NCI-H2107 treated with DMSO at 0.1 percent for 48 hours (cell line): ENCODE data around the gene CHRNA4.
"Not testable (repeated sequence)": the region's sequence is repeated elsewhere in the genome, so short reads cannot be mapped to it uniquely, and the experiment has no call there.

Experiments
- DNase-seq: peaks from one replicate; lab custom pipeline; 2025; ENCODE audit not compliant: unreplicated experiment; lab: John Stamatoyannopoulos, UW

The CHRNA4 gene

DNA sequence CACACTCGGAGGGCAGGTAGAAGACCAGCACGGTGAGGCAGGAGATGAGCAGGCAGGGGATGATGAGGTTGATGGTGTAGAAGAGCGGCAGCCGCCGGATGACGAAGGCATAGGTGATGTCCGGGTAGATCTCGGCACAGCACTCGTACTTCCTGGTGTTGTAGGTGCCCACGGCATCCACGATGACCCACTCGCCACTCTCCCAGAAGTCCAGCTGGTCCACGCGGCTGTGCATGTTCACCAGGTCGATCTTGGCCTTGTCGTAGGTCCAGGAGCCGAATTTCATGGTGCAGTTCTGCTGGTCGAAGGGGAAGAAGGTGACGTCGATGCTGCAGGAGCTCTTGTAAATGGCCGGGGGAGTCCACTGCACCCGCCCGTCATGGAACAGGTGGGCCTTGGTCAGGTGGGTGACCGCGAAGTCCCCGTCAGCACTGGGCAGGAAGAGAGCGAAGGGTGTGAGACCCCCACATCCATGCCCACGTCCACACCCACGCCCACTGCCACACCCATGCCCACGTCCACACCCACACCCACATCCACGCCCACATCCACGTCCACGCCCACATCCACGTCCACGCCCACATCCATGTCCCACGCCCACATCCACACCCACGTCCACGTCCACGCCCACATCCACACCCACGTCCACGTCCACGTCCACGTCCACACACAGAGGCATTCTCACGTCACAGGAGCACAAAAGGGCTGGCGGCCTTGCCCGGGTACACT, 10.4 kb downstream of the CHRNA4 start:
- no peak for DNase-seq

DNA sequence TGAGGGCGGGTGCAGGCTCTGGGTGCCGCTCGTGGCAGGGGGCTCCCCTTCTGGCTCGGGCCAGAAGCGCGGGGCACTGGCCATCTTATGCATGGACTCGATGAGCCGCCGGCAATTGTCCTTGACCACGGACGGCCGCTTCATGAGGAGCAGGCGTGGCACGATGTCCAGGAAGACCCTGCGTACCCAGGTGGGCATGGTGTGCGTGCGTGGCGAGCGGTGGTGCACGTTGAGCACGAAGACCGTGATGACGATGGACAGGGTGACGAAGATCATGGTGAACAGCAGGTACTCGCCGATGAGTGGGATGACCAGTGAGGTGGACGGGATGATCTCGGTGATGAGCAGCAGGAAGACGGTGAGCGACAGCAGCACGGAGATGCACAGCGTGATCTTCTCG, 11.0 kb downstream of the CHRNA4 start:
- no peak for DNase-seq

DNA sequence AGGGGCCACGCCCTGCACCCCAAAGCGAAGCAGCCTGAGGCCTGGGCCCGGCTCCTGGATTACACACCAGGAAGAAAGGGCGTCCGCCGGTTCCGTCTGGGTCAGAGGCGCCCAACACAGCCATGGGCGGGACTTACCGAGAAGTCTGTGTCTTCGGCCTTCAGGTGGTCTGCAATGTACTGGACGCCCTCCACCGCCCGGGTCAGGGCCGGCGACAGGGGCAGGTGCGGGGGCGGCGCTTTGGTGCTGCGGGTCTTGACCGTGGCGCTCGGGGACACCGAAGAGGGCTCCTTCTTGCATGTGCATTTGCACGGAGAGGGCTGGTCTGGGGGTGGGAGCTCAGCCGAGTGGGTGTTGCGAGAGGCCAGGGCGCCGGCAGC, 11.6 kb downstream of the CHRNA4 start:
- DNase-seq, result no peak

DNA sequence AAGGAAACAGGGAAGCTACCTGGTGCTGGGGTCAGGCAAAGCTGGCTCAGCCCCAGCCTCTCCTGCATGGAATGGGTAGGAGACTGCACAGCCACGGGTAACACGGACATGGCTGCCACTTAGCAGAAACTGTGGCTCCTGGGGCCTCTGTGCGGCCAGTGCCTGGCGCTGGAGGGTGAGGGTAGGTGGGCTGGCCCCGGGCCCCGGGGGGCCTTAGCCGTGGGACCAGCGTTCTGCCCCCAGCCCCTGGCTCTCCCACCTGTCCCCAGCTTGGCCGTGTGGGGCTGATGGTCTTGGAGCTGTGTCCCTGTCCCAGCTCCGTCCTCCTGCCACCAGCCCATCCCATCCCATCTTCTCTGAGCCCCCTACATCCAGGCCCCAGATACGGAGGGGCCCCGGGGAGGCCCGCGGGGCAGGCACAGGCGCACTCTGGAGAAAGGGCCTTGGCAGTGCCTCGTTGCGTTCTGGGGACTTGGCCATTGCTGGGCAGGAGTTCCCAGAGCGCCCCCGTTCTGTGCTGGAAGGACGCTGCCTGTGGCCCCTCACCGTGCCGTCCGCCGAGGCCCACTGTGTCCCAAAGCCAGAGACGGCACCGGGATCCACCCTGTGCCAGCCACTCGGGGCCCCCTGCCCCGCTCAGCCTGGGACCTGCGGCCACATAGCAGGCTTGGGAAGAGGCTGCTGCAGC, 12.2 kb downstream of the CHRNA4 start:
- no peak for DNase-seq

DNA sequence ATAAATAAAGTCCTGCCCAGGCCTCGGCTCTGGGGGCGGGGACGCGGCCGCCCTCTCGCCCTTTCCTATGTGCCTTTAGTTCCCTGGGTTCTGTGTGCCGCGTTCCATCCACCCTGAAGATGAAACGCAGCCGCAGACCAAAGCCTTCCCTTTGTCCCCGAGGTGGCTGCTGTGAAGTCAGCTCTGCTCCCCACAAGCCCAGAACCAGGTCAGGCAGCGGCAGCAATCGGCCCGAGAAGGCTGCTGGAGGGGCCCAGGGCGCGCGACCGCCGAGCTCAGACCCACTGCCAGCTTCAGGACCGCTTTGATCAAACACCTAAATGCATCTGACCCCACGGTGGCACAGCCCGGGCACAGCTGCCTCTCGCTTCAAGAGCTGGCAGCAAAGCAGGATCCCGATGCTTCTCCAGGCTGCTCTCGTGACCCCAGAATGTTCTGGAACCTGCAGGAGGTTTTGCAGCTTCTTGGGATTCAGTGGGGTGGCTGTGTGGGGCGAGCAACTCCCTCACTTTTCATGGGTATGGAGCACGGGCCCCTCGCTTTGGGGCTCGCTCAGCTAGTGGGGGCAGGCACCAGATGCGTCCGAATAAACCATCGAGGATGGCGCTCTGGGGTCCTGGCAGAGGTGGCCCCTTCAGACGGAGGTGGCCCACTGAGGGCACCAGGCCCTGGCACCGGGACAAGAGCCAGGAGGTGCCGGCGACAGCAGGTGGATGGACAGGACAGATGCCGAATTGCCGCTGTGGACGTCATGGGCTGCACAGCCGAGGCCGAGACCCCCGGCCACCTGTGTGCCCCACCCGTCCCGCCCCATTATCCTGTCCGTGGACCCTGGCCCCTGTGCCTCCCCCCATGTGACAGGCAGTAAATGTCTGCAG, 13.0 kb downstream of the CHRNA4 start:
- DNase-seq, result no peak

DNA sequence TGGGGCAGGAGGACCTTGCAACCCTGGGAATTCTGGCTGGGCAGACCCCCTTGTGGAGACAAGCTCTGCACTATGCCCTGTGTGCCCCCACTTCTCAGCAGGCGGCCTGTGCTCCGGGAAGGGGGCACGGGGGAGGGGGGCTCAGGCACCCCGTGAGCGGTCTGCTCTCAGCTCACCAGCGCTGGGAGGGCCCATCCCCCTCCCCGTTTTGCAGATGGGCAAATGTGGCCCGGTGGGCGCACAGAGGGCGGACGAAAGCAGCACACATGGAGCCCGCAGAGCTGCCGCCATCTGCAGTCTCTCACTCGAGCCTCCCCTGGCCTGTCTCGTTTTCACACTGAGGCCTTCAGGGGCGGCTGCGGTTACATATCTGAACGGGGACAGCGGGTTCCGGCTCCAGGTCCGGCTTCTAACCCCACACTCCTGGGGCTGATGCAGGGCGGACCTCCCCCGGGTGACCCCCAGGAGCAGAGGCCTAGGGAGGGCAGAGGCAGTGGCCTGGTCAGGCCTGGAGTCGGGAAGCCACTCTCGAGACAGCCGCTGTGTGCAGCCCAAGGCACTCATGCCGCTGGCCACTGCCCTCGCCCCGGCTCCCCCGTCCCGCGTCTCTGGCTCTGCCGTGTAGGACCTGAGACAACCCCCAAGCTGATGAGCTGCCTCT, 13.9 kb downstream of the CHRNA4 start:
- DNase-seq, result no peak

DNA sequence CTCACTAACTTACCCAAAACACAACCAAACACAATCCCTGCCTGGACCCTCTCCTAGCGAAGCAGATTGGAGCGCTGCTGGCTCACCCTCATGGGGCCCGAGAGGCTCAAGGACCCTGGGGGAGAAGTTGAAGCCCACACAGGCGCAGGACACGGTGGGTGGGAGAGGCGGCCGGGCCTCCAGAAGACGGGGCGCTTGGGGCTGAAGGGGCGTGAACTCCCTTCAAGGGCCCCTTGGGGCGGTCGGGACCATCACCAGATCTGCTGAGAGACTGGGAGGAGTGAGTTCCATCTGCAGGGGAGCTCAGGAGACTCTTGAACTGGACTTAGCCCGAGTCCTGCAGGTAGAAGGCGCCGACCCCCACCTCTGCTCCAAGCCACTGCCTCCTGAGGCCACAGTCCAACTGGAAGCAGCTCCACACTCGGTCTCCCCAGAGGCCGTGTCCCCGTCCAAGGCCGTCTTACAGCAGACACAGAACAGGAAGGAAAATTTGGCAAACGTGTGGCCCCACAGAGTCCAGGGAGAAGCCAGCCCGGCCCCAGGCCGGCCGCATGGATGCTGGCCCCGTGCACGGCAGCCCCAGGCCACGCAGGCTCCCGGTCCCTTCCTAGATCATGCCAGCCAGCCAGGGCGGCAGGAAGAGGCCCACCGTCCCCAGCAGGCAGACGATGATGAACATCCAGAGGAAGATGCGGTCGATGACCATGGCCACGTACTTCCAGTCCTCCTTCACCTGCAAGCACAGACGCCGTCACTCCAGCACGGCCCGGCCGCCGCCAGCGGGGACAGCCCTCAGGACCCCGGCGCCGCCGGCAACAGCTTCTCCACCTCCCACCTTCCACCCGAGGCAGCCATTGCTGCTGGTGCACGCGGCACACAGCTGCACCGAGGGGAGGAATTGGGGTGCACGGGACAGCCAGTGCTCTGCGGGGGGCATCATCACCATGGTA, 14.7 kb downstream of the CHRNA4 start:
- DNase-seq, result no peak

DNA sequence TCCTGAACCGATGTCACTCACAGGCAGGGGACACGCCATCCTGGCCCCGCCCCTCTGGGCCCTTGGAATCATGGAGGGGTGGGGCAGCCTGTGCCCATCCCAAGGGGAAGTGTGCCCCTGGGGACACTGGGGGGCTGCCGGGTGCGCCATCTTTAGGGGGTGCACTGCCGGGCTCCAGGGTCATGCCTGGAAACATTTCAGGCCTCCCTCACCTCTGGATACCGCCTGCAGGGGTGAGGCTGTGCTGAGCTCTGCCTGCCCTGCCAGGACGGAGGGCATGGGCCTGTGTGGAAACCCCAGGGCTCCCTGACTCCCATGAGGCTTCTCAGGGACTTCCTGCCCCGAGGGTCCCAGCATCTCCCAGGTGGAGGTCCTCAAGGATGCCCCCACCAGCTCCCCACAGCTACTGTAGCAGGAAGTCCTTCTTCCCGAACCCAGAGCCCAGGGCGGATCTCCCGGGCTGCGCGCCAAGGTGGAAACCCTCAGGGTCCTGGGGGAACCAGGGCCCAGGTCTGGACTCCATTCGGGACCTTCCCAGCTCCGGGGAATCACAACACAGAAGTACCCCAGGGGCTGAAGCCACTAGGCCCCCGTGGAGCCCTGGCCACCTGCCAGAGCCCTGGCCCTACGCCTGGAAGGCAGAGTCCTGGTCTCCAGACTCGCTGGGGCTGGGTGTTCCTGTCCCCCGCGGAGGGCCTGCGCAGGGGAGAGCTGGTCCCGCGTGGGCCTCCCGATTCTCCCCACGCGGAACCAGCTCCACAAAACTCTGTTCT, 15.6 kb downstream of the CHRNA4 start:
- DNase-seq, result no peak

DNA sequence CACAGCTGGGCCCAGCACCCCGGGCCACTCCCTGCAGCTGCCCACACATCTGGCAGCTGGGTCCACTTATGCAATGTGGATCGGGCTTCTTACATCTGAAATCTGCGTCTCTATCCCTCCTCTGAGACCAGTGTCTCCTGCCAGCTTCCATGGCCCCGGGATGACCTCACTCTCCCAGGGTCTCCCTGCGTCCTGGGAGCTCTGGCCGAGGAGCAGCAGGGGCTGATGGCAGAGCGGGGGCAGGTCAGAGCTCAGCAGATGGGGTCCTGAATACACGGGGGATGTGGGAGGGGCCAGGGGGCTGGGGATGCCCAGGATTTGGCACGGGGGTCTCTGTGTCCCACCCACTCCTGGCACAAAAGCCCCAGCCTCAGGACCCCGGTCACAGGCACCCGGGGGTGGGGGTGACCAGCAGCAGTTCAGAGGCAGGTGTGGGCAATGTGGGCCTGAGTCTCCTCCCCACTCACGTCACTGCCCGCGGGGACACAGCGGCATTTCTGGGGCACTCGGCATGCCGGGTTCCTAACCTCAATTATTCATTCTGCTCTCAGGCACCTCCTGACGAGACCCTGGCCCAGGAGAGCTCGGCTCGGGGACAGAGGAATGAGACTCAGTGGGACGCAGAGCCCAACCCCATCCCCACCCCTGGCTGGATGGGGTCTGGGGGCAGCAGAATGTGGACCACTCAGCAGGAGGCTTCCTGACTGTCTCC, 16.4 kb downstream of the CHRNA4 start:
- no peak for DNase-seq

DNA sequence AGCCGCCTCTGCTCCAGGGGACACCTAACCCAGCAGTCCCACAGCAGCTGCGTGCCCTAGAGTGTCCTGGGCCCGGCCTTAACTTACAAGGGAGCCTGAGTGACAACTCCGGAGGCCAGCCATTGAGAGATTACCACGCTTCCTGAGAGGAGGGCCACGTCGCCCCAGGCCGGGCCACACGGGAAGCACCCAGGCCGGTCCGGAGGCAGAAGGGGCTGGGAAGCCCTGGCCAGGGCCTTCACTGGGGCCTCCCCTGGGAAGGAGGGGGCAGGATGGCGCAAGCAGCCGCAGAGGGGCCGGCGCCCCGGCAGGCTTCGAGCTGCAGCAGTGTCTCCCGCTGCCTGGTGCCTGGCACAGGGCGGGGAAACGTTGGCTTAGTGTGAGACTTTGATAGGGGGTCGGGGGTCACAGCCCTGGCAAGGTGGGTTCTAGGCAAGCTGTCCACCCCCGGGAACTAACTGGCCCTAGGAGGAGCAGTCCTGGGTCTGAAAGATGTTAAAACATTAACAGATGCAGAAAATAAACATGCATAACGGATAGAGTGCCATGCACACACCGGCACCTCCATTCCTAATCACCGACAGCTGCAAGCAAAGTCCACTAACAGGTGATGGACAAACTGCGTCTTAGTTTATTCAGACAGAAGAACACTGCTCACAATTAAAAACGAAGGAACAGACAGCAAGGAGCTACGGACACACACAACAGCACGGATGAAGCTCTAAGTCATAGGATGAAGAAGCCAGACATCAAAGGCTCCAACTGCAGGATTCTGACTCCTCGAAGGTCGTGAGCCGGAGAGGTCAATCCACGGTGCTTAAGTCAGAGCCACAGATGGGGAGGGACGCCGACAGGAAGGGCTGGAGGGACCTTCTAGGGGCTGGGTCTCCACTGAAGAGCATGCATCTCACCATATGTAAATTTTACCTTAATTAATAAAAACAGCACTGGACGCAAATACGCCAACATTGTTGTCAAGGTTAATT, 17.4 kb downstream of the CHRNA4 start:
- no peak for DNase-seq

DNA sequence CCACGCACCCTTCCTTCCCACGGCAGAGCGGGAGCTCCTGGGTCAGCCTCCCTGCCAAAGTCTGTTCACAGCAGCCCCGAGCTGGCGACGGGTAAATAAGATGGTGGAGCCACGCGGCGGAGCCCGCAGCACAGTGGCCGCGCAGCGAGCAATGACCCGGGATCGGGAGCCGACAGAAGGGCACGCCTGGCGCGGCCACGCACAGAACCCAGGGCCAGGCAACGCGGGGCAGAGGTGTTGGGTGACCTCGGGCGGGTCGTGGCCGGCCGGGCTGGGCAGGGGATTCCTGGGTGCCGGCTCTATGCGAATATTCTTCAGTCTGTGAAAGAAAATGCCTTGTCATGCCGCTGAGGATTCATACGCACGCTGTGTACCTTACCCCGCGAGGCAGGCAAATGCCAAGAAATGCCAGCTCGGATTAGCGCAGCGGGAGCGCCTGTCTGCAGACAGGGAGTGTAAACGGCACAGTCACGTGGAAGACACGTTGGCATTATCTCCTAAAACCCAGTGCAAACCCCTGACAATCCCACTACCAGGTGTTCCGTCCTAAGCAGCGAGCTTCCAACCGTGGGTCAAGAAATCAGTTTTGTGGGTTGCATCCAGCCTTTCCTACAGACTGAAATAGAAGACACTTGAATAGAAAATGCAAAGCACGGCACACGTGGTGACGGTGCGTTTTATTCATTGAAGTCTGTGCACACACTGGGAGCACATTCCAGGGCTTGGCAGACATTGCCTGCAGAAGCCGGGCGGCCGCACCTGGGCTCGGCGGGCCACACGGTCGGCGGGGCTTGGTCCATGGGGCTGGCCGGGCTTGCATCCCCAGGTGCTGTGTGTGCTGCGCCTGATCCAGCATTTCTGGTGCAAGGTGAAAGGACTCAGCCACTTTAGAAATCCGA, 18.3 kb downstream of the CHRNA4 start:
- no peak for DNase-seq

DNA sequence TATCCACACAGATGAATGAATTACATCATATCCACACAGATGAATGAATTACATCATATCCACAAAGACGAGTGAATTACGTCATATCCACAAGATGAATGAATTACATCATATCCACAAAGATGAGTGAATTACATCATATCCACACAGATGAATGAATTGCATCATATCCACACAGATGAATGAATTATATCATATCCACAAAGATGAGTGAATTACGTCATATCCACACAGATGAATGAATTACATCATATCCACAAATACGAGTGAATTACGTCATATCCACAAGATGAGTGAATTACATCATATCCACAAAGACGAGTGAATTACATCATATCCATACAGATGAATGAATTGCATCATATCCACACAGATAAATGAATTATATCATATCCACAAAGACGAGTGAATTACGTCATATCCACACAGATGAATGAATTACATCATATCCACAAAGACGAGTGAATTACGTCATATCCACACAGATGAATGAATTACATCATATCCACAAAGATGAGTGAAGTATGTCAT, 20.9 kb downstream of the CHRNA4 start:
- DNase-seq, result not testable (repeated sequence)

DNA sequence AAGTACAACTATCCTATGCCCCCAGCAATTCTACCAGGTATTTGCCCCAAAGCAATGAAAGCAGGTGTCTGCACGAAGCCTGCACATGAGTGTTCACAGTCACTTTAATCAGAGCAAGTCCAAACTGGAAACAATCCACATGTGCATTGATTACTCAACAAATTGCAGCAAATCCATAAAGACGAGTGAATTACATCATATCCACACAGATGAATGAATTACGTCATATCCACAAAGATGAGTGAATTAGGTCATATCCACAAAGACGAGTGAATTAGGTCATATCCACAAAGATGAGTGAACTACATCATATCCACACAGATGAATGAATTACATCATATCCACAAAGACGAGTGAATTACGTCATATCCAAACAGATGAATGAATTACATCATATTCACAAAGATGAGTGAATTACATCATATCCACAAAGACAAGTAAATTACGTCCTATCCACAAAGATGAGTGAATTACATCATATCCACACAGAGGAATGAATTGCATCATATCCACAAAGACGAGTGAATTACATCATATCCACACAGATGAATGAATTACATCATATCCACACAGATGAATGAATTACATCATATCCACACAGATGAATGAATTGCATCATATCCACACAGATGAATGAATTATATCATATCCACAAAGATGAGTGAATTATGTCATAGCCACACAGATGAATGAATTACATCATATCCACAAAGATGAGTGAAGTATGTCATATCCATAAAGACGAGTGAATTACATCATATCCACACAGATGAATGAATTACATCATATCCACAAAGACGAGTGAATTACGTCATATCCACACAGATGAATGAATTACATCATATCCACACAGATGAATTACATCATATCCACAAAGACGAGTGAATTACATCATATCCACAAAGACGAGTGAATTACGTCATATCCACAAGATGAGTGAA, 21.7 kb downstream of the CHRNA4 start:
- DNase-seq, result not testable (repeated sequence)

DNA sequence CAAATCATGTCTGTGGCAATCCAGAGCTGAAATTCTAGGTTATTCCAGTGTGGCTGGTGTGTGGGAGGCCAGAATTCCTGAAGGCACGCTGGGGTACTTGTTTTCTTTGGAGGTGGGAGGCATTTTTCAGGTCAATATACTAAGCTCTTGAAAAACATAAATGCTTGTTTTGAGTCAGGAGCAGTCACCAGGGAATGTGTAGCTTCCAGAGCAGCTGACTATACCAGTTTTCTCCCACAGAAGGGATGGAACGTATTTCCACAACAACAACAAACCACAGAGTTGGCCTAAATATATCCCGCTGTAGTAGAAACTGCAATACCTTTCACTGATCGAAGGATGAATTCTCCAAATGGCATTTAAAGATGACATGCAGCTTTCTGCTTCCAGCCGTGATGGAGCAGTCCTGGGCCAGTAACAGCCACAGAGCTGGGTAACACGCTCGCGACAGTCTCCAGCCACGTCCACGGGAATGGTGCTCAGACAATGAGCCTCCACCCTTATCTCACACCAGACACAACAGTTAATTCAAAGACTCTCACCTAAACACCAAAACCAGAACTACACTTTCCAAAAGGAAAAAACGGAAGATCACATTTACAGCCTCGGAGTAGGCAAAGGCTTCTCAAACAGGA, 23.2 kb downstream of the CHRNA4 start:
- DNase-seq, result no peak

DNA sequence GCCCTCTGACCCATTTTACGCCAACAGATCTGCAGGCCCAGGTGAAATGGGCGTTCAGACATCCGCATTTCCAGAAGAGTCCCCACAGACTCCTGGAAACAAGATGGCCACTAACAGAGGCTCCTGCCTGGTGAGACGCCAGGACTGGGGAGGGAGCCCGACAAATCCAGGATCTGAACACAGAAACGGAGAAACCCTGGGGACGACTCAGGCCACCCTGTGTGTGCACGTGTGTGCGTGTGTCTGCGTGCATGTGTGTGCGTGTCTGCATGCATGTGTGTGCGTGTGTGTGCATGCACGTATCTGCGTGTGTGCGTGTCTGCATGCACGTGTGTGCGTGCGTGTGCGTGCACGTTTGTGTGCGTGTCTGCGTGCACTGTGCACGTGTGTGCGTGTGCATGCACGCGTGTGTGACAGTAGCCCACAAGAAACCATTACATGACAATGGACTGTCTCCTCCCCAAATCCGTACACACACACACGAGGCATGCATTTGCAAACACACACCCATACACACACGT, 24.9 kb downstream of the CHRNA4 start:
- DNase-seq, result no peak
